H9 (cell line): ENCODE data around the gene CLPSL1. TPM values are rescaled to one million over a fixed set of nuclear protein-coding genes. Genes with fewer than 3 reads are reported as not detected.

Experiments used
- DNase-seq: peaks from one replicate; pipeline ENCODE4 v3.0.0-alpha.2; 2017
- H2AFZ ChIP-seq: one replicate; pipeline ENCODE4 v1.6.1; 2013; ENCODE audit warnings: mild to moderate bottlenecking, low read length, control low read depth, moderate library complexity
- H2AK5ac ChIP-seq: 2 replicates; pipeline ENCODE4 v1.6.1; 2013; ENCODE audit warnings: low read length, control low read depth, mixed read lengths; ENCODE audit not compliant: insufficient read length
- H2BK120ac ChIP-seq: one replicate; pipeline ENCODE4 v1.6.1; 2013; ENCODE audit warnings: low read depth, mild to moderate bottlenecking, low read length, control low read depth, inconsistent platforms; ENCODE audit not compliant: poor library complexity, severe bottlenecking
- H2BK12ac ChIP-seq: 2 replicates; pipeline ENCODE4 v1.6.1; 2013; ENCODE audit warnings: low read length, control low read depth, mixed read lengths, low read depth; ENCODE audit not compliant: insufficient read length
- H2BK15ac ChIP-seq: 2 replicates; pipeline ENCODE4 v1.6.1; 2013; ENCODE audit warnings: low read depth, low read length, control low read depth
- H2BK20ac ChIP-seq: one replicate; pipeline ENCODE4 v1.6.1; 2013; ENCODE audit warnings: low read depth, mild to moderate bottlenecking, low read length, control low read depth, inconsistent platforms; ENCODE audit not compliant: poor library complexity, severe bottlenecking
- H2BK5ac ChIP-seq: 2 replicates; pipeline ENCODE4 v1.6.1; 2013; ENCODE audit warnings: low read length, control low read depth, mixed read lengths; ENCODE audit not compliant: insufficient read length
- H3K14ac ChIP-seq: 2 replicates; pipeline ENCODE4 v1.6.1; 2013; ENCODE audit warnings: low read length, control low read depth; ENCODE audit not compliant: insufficient read depth
- H3K18ac ChIP-seq: 2 replicates; pipeline ENCODE4 v1.6.1; 2013; ENCODE audit warnings: low read depth, mild to moderate bottlenecking, mixed read lengths, low read length, control low read depth; ENCODE audit not compliant: insufficient read length
- H3K23ac ChIP-seq: 2 replicates; pipeline ENCODE4 v1.6.1; 2013; ENCODE audit warnings: low read length, control low read depth, mixed read lengths, low read depth; ENCODE audit not compliant: insufficient read length
- H3K23me2 ChIP-seq: 2 replicates; pipeline ENCODE4 v1.6.1; 2013; ENCODE audit warnings: low read depth, mild to moderate bottlenecking, mixed read lengths, low read length, control low read depth; ENCODE audit not compliant: insufficient read length, poor library complexity, severe bottlenecking
- H3K27ac ChIP-seq: 2 replicates; pipeline ENCODE4 v1.5.1; 2013; ENCODE audit warnings: low read length, control low read depth, mixed read lengths, low read depth; ENCODE audit not compliant: insufficient read length
- H3K27me3 ChIP-seq: 2 replicates; pipeline ENCODE4 v1.6.1; 2013; ENCODE audit warnings: low read length, control low read depth, inconsistent platforms; ENCODE audit not compliant: insufficient read depth
- H3K4ac ChIP-seq: 2 replicates; pipeline ENCODE4 v1.6.1; 2013; ENCODE audit warnings: low read depth, mild to moderate bottlenecking, control low read depth, inconsistent platforms, low read length, moderate library complexity
- H3K4me1 ChIP-seq: 2 replicates; pipeline ENCODE4 v1.6.1; 2013; ENCODE audit warnings: low read length, control low read depth, inconsistent platforms; ENCODE audit not compliant: insufficient read depth
- H3K4me2 ChIP-seq: 2 replicates; pipeline ENCODE4 v1.6.1; 2013; ENCODE audit warnings: low read length, control low read depth, mixed read lengths; ENCODE audit not compliant: insufficient read length, insufficient read depth
- H3K56ac ChIP-seq: 2 replicates; pipeline ENCODE4 v1.6.1; 2013; ENCODE audit warnings: low read depth, mild to moderate bottlenecking, mixed read lengths, low read length, control low read depth; ENCODE audit not compliant: insufficient read length
- H3K79me1 ChIP-seq: 2 replicates; pipeline ENCODE4 v1.6.1; 2013; ENCODE audit warnings: low read depth, mild to moderate bottlenecking, moderate library complexity, low read length, control low read depth, inconsistent platforms; ENCODE audit not compliant: insufficient read depth, poor library complexity, severe bottlenecking
- H3K79me2 ChIP-seq: 2 replicates; pipeline ENCODE4 v1.6.1; 2013; ENCODE audit warnings: low read length, control low read depth, inconsistent platforms; ENCODE audit not compliant: insufficient read depth
- H3K9ac ChIP-seq: 2 replicates; pipeline ENCODE4 v1.6.1; 2013; ENCODE audit warnings: low read length, control low read depth, mixed read lengths; ENCODE audit not compliant: insufficient read length; ENCODE audit errors: extremely low read depth
- H3K9me3 ChIP-seq: one replicate; pipeline ENCODE4 v1.6.1; 2013; ENCODE audit warnings: low read depth, low read length, inconsistent platforms; ENCODE audit not compliant: control insufficient read depth
- H3T11ph ChIP-seq: one replicate; pipeline ENCODE4 v1.6.1; 2013; ENCODE audit warnings: mild to moderate bottlenecking, low read length, control low read depth, inconsistent platforms
- H4K20me1 ChIP-seq: one replicate; pipeline ENCODE4 v1.6.1; 2013; ENCODE audit not compliant: control insufficient read depth, insufficient read length, insufficient read depth
- H4K5ac ChIP-seq: 2 replicates; pipeline ENCODE4 v1.6.1; 2013; ENCODE audit warnings: low read depth, mild to moderate bottlenecking, mixed read lengths, low read length, control low read depth; ENCODE audit not compliant: insufficient read length
- H4K8ac ChIP-seq: replicated peaks from 2 replicates; pipeline ENCODE4 v1.6.1; 2013; ENCODE audit warnings: low read length, control low read depth, mixed read lengths, low read depth; ENCODE audit not compliant: insufficient read length
- H4K91ac ChIP-seq: 2 replicates; pipeline ENCODE4 v1.6.1; 2013; ENCODE audit warnings: low read depth, mild to moderate bottlenecking, moderate library complexity, mixed read lengths, low read length, control low read depth; ENCODE audit not compliant: insufficient read length
- H3K27ac Mint-ChIP-seq, 3 experiments: 2 replicates in 2 of 3; 3 replicates in 1 of 3; pipeline ENCODE4 v1.8.0; 2020 to 2021; ENCODE audit warnings: mixed read lengths in 3 of 3, mild to moderate bottlenecking in 1 of 3, moderate library complexity in 1 of 3
- H3K27me3 Mint-ChIP-seq: 2 replicates; pipeline ENCODE4 v1.8.0; 2021; ENCODE audit warnings: low read depth, mild to moderate bottlenecking, moderate library complexity, mixed read lengths
- H3K36me3 Mint-ChIP-seq, 3 experiments: 2 replicates in 2 of 3; 3 replicates in 1 of 3; pipeline ENCODE4 v1.8.0; 2020 to 2021; ENCODE audit warnings: low read depth in 3 of 3, mixed read lengths in 3 of 3; ENCODE audit not compliant: insufficient read depth in 1 of 3
- H3K4me1 Mint-ChIP-seq, 2 experiments: 2 replicates each; pipeline ENCODE4 v1.8.0; 2020; ENCODE audit warnings: mixed read lengths in 2 of 2
- H3K4me3 Mint-ChIP-seq, 2 experiments: 2 replicates in 1 of 2; 3 replicates in 1 of 2; pipeline ENCODE4 v1.8.0; 2020 to 2021; ENCODE audit warnings: mild to moderate bottlenecking in 2 of 2, mixed read lengths in 2 of 2, moderate library complexity in 1 of 2
- H3K9me3 Mint-ChIP-seq, 2 experiments: 2 replicates in 1 of 2; 3 replicates in 1 of 2; pipeline ENCODE4 v1.8.0; 2020; ENCODE audit warnings: mild to moderate bottlenecking in 2 of 2, mixed read lengths in 2 of 2, moderate library complexity in 1 of 2
- WGBS: extraction: QIAGEN DNeasy Blood & Tissue Kit; methylation state at CpG from one replicate; pipeline ENCODE4 v1.1.7; 2013; ENCODE audit warnings: missing lambda C conversion rate, low lambda C conversion rate, mixed read lengths; ENCODE audit not compliant: insufficient read length; ENCODE audit errors: extremely low coverage; 5-methylcytosine and 5-hydroxymethylcytosine counted together
- total RNA-seq: library from RNA; stranded (reverse); gene quantifications from 2 replicates; pipeline ENCODE4 v1.2.1, GENCODE V29; 2021
- TF ChIP-seq, protein P1 (sequence below): fragments of 200-600 bp; sonication (generic); conservative IDR thresholded peaks from 3 replicates; pipeline ENCODE4 v1.8.0; 2021; ENCODE audit warnings: antibody characterized with exemption, mild to moderate bottlenecking

Gene CLPSL1
- total RNA-seq, 1 experiment from 2014 or later: not detected

DNA sequence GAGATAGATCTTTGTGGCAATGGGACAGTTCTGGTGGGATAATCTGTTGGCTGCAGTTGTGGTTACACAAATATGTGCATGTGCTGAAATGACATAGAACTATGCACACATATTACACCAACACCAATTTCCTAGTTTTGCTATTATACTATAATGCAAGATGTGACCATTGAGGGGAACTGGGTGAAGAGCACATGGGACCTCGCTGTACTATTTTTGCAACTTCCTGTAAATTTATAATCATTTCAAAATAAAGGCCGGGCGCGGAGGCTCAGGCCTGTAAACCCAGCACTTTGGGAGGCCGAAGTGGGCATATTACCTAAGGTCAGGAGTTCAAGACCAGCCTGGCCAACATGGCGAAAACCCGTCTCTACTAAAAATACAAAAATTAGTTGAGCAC, 35.3 kb upstream of the CLPSL1 start:
- no peak overlapping the region for H3T11ph ChIP-seq
- DNase-seq: no peak
- no peak overlapping the region for H3K4ac ChIP-seq
- H3K79me1 ChIP-seq: no peaks in the 10 kb centered on the region
- no peak overlapping the region for H3K18ac ChIP-seq
- peaks cover 21 to 24% of the 10 kb centered on the region in 2 experiments for H3K4me1 Mint-ChIP-seq
- H2BK15ac ChIP-seq: no peak overlapping the region
- no peak overlapping the region for H3K27ac Mint-ChIP-seq
- H4K5ac ChIP-seq: no peak overlapping the region
- H3K27ac ChIP-seq: no peak overlapping the region
- WGBS: no CpG with 5 or more reads among the region's 7 CpGs
- H3K9me3 Mint-ChIP-seq: peaks cover 3 to 9% of the 10 kb centered on the region in 2 experiments; a peak in 4 of 5 replicates
- H2BK120ac ChIP-seq: no peak overlapping the region
- H2BK5ac ChIP-seq: no peak overlapping the region
- no peak overlapping the region for H3K9ac ChIP-seq
- H3K36me3 Mint-ChIP-seq: peaks cover 0 to 11% (median 3%) of the 10 kb centered on the region in 3 experiments; a peak in 3 of 7 replicates
- no peaks in the 10 kb centered on the region for H3K27me3 ChIP-seq
- no peak overlapping the region for H4K8ac ChIP-seq
- no peak overlapping the region for H2BK20ac ChIP-seq
- no peaks in the 10 kb centered on the region for H3K27me3 Mint-ChIP-seq
- H3K14ac ChIP-seq: no peak overlapping the region
- H3K4me1 ChIP-seq: no peaks in the 10 kb centered on the region; the same call in 1 of the 2 replicates
- H3K4me2 ChIP-seq: no peak overlapping the region
- H2AFZ ChIP-seq: no peak overlapping the region
- H2BK12ac ChIP-seq: no peak overlapping the region
- no peak overlapping the region for H3K4me3 Mint-ChIP-seq
- H3K56ac ChIP-seq: no peak overlapping the region
- TF ChIP-seq, protein P1, sequence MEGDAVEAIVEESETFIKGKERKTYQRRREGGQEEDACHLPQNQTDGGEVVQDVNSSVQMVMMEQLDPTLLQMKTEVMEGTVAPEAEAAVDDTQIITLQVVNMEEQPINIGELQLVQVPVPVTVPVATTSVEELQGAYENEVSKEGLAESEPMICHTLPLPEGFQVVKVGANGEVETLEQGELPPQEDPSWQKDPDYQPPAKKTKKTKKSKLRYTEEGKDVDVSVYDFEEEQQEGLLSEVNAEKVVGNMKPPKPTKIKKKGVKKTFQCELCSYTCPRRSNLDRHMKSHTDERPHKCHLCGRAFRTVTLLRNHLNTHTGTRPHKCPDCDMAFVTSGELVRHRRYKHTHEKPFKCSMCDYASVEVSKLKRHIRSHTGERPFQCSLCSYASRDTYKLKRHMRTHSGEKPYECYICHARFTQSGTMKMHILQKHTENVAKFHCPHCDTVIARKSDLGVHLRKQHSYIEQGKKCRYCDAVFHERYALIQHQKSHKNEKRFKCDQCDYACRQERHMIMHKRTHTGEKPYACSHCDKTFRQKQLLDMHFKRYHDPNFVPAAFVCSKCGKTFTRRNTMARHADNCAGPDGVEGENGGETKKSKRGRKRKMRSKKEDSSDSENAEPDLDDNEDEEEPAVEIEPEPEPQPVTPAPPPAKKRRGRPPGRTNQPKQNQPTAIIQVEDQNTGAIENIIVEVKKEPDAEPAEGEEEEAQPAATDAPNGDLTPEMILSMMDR: no peak
- H3K23ac ChIP-seq: no peak overlapping the region
- no peak overlapping the region for H2AK5ac ChIP-seq
- H3K9me3 ChIP-seq: no peaks in the 10 kb centered on the region
- H3K79me2 ChIP-seq: no peaks in the 10 kb centered on the region
- H4K20me1 ChIP-seq: no peaks in the 10 kb centered on the region
- H4K91ac ChIP-seq: no peak overlapping the region
- no peaks in the 10 kb centered on the region for H3K23me2 ChIP-seq
